Left ventricle myocardium superior (tissue), 1 donor: ENCODE measurements around the gene ANKK1. TPM values are rescaled to one million over a fixed set of nuclear protein-coding genes. Genes with fewer than 3 reads are reported as not detected.

ENCODE experiments used
- ATAC-seq: fragments of 200-7000 bp; cut with Tn5 transposase; one replicate; pipeline ENCODE4 v1.9.1; 2020; ENCODE audit warnings: mild to moderate bottlenecking, moderate library complexity
- DNase-seq: peaks from one replicate; pipeline ENCODE4 v3.0.0-alpha.2; 2020
- intact Hi-C: fragments of 100-400 bp; cut with micrococcal nuclease; formaldehyde crosslinking; loops from one replicate; pipeline ENCODE4 v1.11.0; 2022
- total RNA-seq: library from RNA; stranded (reverse); fragmentation: NEBNext Ultra II Directional; extraction: Animal tissue kit (Norgen Biotek cat#: 25700); gene quantifications from one replicate; pipeline ENCODE4 v1.2.1, GENCODE V29; 2021
- donor health status: DM: no; HTN: yes; CAD: no; lungs with severe emphysema.

ANKK1 gene
- total RNA-seq, 1 donor from 2014 or later, result 0.10 TPM

- intact Hi-C loops, result no loop called here
- no peak for DNase-seq
- no peak for ATAC-seq
Measured at GRCh38 chr11:113404859-113405430, 17.4 kb downstream of the ANKK1 start.

GRCh38 chr11:113405724-113406478, 18.3 kb downstream of the ANKK1 start:
- DNase-seq (no peak), ATAC-seq (no peak)
- intact Hi-C loops, result no loop called here

DNA sequence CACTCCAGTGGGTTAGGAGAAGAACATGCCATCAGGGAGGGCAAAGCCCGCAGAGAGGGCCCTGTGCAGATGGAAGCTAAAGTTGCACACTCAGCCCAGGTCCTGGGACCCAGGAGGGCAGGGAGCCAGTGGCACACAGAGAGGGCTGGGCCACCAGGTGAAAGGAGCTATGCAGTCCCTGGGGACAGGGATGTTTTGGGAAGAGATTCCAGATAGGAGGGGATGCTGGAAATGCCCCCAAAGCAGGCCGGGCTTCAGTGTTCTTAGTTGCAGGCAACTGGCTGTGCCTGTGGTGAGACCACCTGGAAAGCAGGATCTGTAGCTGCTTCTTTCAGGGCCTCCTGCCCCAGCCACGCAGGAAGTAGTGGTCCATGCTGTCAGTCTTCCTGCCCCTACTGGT, 19.6 kb downstream of the ANKK1 start:
- ATAC-seq (no peak), DNase-seq (no peak)
- intact Hi-C loops, result no loop called here

GRCh38 chr11:113408206-113408605, 20.6 kb downstream of the ANKK1 start:
- intact Hi-C loops, result no loop called here
- no peak for DNase-seq
- no peak for ATAC-seq

GRCh38 chr11:113408887-113409286, 21.3 kb downstream of the ANKK1 start:
- DNase-seq (no peak), ATAC-seq (no peak)
- intact Hi-C loops, result no loop called here

DNA sequence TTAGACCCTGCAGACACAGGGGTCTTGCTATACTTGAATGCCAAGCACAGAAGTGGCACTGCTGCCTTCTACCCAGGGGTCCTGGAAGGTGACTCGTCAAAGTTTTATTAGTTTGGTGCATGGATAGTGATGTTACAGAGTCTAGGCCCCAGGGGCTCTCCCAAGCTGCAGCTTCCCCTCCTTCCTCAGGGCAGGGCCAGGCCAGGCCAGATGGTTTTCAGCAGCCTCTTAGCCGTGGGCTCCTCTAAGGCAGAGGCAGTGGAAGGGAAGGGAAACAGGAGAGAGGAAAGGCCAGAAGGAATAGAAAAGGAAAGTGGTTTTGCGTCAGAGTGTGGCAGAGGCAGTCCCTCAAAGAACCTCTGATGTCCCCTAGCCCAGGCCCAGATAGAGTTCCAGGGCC, 21.9 kb downstream of the ANKK1 start:
- no peak for ATAC-seq
- DNase-seq, result no peak
- intact Hi-C loops, result no loop called here

DNA sequence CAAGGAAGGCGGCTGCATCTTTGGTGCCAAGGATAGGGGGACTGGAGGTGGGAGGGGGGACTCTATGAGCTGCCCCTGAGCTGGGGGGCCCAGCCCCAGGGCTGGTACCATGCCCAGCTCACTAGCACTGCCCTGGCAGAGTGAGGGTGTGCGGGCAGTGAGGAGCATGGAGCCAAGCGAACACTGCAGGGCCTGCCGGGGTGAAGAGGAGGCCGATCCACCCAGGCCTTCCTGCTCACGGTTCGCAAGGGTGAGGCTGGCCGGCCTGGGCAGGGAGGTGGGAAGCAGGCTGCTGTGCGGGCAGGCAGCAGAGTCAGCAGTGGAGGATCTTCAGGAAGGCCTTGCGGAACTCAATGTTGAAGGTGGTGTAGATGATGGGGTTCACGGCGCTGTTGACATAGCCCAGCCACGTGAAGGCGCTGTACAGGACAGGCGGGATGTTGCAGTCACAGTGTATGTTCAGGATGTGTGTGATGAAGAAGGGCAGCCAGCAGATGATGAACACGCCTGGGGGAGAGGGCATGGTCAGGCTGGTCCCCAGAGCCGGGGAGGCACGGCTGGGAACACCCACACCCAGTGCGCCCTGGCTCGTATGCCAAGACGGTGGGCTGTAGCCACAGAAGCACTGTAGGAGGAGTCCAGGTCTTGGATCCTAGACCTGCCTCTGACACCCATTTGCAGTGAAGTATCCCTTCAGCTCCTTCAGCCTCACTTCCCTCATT, 23.0 kb downstream of the ANKK1 start:
- ATAC-seq, result no peak
- intact Hi-C loops, result no loop called here
- no peak for DNase-seq

DNA sequence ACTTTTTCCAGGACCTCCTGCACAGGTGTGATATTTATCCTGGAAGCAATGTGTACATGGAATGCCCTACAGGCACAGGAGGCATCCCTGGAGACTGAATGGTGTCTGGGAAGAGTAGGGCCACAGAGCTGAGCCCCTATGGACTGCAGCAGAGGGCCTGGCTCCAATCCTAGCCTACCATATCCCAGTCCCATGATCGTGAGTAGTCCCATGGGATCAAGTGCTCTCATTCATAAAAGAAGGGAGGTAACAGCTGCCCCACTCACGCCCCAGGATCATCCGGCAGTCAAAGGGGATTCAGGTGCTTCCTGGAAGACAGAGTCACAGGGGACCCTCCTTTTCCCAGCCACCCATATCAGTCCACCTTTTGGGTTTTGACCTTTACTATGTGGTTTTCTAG, 24.0 kb downstream of the ANKK1 start:
- DNase-seq (no peak), ATAC-seq (no peak)
- intact Hi-C loops, result no loop called here

- ATAC-seq (no peak), DNase-seq (no peak)
- intact Hi-C loops, result no loop called here
Measured at GRCh38 chr11:113412675-113413074, 25.1 kb downstream of the ANKK1 start.

GRCh38 chr11:113415343-113415742, 27.8 kb downstream of the ANKK1 start:
- ATAC-seq (no peak), DNase-seq (no peak)
- intact Hi-C loops, result no loop called here

- intact Hi-C loops, result no loop called here
- no peak for DNase-seq
- no peak for ATAC-seq
Measured at GRCh38 chr11:113417428-113417827, 29.8 kb downstream of the ANKK1 start.

DNA sequence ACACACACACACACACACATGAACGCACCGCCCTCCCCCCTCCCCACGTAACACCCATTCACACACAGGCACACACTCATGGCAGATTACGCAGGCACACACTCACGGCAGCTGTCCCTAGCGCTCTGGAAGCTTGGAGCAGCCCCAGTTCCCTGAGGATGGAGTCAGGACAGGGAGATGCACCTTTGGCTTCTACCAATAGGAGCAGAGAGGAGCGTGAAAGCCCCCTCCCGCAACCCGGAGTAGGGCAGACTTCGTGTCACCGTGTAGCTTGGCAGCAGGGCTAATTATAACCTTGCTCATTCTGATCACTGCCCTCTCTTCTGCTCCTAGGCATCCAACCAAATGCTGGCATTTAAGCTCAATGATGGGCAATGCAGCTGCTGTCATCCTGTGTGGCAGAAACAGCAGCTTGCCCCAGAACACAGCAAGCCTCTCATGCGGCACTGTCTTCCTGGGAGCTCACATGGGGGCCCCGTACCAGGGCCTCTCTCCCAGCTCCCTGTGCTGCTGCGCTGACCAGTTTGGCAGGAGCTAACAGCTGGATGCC, 31.9 kb downstream of the ANKK1 start:
- intact Hi-C loops, result no loop called here
- ATAC-seq (peak; percentile 27), DNase-seq (no peak)

GRCh38 chr11:113420808-113421207, 33.2 kb downstream of the ANKK1 start:
- ATAC-seq, result no peak
- intact Hi-C loops, result no loop called here
- no peak for DNase-seq

DNA sequence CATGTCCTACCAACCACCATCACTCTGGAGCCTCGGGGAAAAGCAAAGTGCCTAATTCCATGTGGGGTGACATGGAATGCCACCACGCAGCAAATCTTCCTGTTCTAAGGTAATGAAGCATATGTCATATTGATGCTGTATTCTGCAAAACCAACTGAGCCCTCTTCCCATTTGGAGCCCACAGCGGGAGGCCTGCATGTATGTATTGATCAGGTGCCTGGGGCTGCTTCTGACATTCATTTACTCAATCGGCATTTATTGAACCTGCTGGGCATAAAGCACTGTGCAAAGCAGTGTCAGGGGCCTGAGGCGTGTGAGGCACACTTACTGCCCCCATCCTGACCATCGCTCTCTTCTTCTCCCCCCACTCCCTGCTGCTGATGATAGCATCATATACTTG, 39.1 kb downstream of the ANKK1 start:
- intact Hi-C loops, result no loop called here
- no peak for DNase-seq
- no peak for ATAC-seq

- intact Hi-C loops, result no loop called here
- DNase-seq (no peak), ATAC-seq (no peak)
Measured at GRCh38 chr11:113431746-113432145, 44.2 kb downstream of the ANKK1 start.

DNA sequence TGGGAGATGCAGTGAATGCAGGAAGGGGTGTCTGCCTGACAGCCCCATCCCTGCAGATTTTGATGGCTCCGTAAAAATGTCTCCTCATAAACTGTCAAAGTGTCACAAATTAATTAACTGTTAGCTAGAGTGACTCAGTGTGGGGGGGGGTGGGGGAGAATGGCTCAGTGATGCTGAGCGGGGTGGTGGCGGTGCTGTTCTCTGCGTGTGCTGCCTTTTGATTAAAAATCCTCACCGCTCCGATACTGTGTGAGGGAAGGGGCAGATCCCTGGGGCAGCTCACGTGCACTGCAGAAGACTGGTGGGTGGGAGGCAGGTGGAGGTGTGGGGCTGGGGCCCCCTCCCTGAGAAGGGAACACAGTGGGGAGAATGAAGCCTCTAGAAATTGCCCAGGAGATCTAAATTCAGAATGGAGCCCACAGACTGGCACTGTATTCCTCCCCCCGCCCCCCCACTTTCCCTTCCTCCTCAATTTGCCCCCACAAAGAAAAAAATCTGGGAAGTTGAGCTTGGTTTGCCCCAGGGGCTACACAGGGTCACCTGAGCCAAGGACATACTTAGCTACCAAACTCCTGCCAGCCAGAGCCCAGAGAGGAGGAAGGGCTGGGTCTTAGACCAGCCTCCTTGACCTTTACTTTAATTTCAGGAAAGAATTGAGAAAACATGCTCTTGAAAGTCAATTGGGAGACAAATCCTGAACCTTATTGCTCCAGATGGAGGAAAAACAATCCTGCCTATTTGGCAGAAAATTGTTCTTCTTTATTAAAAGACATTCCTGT, 47.8 kb downstream of the ANKK1 start:
- ATAC-seq (no peak), DNase-seq (no peak)
- intact Hi-C loops, result no loop called here

- intact Hi-C loops, result no loop called here
- DNase-seq, result no peak
- no peak for ATAC-seq
Measured at GRCh38 chr11:113436672-113437252, 49.2 kb downstream of the ANKK1 start.

DNA sequence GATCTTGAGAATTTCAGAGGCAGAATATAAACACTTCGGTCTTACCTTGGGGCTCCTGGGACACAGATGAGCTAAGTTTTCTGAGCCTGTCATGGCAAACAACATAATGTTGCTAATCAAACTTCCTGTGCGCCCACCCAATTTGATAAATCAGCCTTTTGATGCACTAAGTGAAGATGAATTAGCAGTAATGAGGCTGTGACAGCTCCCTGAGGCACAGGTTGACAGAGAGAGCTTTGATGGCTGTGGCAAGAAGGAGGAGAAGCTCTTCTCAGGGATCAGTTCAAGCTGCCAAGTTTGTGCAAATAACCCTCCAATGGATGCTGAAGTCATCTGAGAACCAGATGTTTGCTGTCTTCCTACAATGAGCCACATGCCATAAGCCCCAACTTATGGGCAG, 53.2 kb downstream of the ANKK1 start:
- no peak for DNase-seq
- intact Hi-C loops, result no loop called here
- no peak for ATAC-seq

DNA sequence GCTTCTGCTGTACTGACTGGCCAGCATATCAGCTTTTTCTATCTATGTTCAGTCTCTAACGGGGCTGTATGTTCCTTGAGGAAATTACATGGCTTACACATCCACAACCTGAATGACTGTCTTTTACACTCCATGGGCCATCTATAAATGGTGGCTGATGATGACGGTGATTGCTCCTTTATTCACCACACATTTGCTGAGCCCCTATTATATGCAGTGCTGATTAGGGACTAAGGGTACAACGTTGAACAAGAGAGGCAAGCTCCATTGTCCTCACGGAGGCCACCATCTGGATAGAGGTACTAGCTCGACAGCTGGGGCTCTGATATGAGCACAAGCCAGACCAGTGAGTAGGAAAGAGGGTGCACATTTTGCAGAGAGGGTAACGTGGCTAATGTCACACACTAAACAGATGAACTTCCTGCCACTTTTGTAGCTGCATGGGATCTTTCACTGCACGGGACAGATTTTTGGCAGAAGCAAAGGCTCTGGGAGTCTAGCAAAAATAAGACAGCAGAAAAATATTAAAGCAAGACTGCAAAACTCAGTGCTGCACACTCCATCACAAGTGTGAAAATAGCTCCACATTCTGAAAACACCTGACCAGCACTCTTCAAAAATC, 57.0 kb downstream of the ANKK1 start:
- ATAC-seq, result no peak
- no peak for DNase-seq
- intact Hi-C loops, result no loop called here
